ES-I3 (cell line): Measurements from ENCODE around the gene PANX2.
A peak's percentile ranks its signal among the peaks of the same experiment; 100 is the strongest.

ENCODE experiments used
- H3K36me3 ChIP-seq: 2 replicates; pipeline ENCODE4 v1.6.1; 2013; ENCODE audit warnings: mild to moderate bottlenecking, low read length, control low read depth, moderate library complexity; ENCODE audit not compliant: insufficient read depth
- H3K4me1 ChIP-seq: 2 replicates; pipeline ENCODE4 v1.6.1; 2013; ENCODE audit warnings: mild to moderate bottlenecking, control low read depth, low read length; ENCODE audit not compliant: insufficient read depth
- H3K9ac ChIP-seq: 2 replicates; pipeline ENCODE4 v1.6.1; 2013; ENCODE audit warnings: low read depth, mild to moderate bottlenecking, low read length, moderate library complexity
- H3K9me3 ChIP-seq: 2 replicates; pipeline ENCODE4 v1.6.1; 2013; ENCODE audit warnings: mild to moderate bottlenecking, low read length, moderate library complexity; ENCODE audit not compliant: control insufficient read depth, insufficient read depth

The PANX2 gene

GRCh38 chr22:50182176-50183081, 11.9 kb downstream of the PANX2 start:
- no peak overlapping the region for H3K9ac ChIP-seq
- H3K4me1 ChIP-seq: peaks cover 10% of the 10 kb centered on the region; the same call in 1 of the 2 replicates
- H3K9me3 ChIP-seq: no peaks in the 10 kb centered on the region
- H3K36me3 ChIP-seq: no peaks in the 10 kb centered on the region

- peaks cover 10% of the 10 kb centered on the region; the same call in 1 of the 2 replicates for H3K4me1 ChIP-seq
- no peaks in the 10 kb centered on the region for H3K36me3 ChIP-seq
- no peak overlapping the region for H3K9ac ChIP-seq
- H3K9me3 ChIP-seq: no peaks in the 10 kb centered on the region
Observed at GRCh38 chr22:50183141-50183971, 12.8 kb downstream of the PANX2 start.

GRCh38 chr22:50184004-50184901, 13.7 kb downstream of the PANX2 start:
- Histone ChIP-seq H3K9me3 (no peaks in the 10 kb centered on the region), H3K36me3 (no peaks in the 10 kb centered on the region; the same call in 1 of the 2 replicates), H3K9ac (peak overlapping the region; percentile 77; the same call in 1 of the 2 replicates), H3K4me1 (peaks cover 10% of the 10 kb centered on the region; the same call in 1 of the 2 replicates)

- Histone ChIP-seq H3K9me3 (no peaks in the 10 kb centered on the region), H3K4me1 (peaks cover 12% of the 10 kb centered on the region; the same call in 1 of the 2 replicates), H3K9ac (peak overlapping the region; percentile 77), H3K36me3 (no peaks in the 10 kb centered on the region; the same call in 1 of the 2 replicates)
Observed at GRCh38 chr22:50184902-50185374, 14.4 kb downstream of the PANX2 start.

GRCh38 chr22:50185375-50186087, 15.0 kb downstream of the PANX2 start, which contains the start of gene TRABD:
TSS of gene TRABD (plus strand) at chr22:50185913. CDS start at chr22:50193061, 7,148 bp downstream.
- Histone ChIP-seq H3K4me1 (peaks cover 13% of the 10 kb centered on the region; the same call in 1 of the 2 replicates), H3K36me3 (no peaks in the 10 kb centered on the region; the same call in 1 of the 2 replicates), H3K9me3 (no peaks in the 10 kb centered on the region), H3K9ac (peak within 1 kb of the TSS; percentile 77)

- H3K9ac ChIP-seq: peak overlapping the region; percentile 68
- peaks cover 13% of the 10 kb centered on the region; the same call in 1 of the 2 replicates for H3K4me1 ChIP-seq
- H3K36me3 ChIP-seq: no peaks in the 10 kb centered on the region; the same call in 1 of the 2 replicates
- no peaks in the 10 kb centered on the region for H3K9me3 ChIP-seq
Observed at GRCh38 chr22:50186181-50186714, 15.7 kb downstream of the PANX2 start.

- H3K36me3 ChIP-seq: no peaks in the 10 kb centered on the region; the same call in 1 of the 2 replicates
- H3K9me3 ChIP-seq: no peaks in the 10 kb centered on the region
- H3K4me1 ChIP-seq: peaks cover 13% of the 10 kb centered on the region; the same call in 1 of the 2 replicates
- H3K9ac ChIP-seq: peak overlapping the region; percentile 68
Observed at GRCh38 chr22:50186761-50187523, 16.4 kb downstream of the PANX2 start.

GRCh38 chr22:50188356-50188755, 17.8 kb downstream of the PANX2 start:
- H3K9me3 ChIP-seq: no peaks in the 10 kb centered on the region
- H3K4me1 ChIP-seq: peaks cover 13% of the 10 kb centered on the region; the same call in 1 of the 2 replicates
- no peak overlapping the region for H3K9ac ChIP-seq
- H3K36me3 ChIP-seq: no peaks in the 10 kb centered on the region; the same call in 1 of the 2 replicates

GRCh38 chr22:50189184-50189848, 18.8 kb downstream of the PANX2 start:
- Histone ChIP-seq H3K9ac (no peak overlapping the region), H3K9me3 (no peaks in the 10 kb centered on the region), H3K4me1 (peaks cover 4% of the 10 kb centered on the region; the same call in 1 of the 2 replicates), H3K36me3 (no peaks in the 10 kb centered on the region; the same call in 1 of the 2 replicates)

GRCh38 chr22:50189849-50190181, 19.3 kb downstream of the PANX2 start:
- Histone ChIP-seq H3K9ac (peak overlapping the region; percentile 78; the same call in 1 of the 2 replicates), H3K9me3 (no peaks in the 10 kb centered on the region), H3K4me1 (peaks cover 4% of the 10 kb centered on the region; the same call in 1 of the 2 replicates), H3K36me3 (no peaks in the 10 kb centered on the region; the same call in 1 of the 2 replicates)

GRCh38 chr22:50190182-50190940, 19.8 kb downstream of the PANX2 start:
- peaks cover 4% of the 10 kb centered on the region; the same call in 1 of the 2 replicates for H3K4me1 ChIP-seq
- no peaks in the 10 kb centered on the region for H3K9me3 ChIP-seq
- peak overlapping the region; percentile 78 for H3K9ac ChIP-seq
- no peaks in the 10 kb centered on the region; the same call in 1 of the 2 replicates for H3K36me3 ChIP-seq
